HG03521 (cell line): ENCODE measurements around the gene CDH13.

ENCODE experiments used
- ATAC-seq: cut with Tn5 transposase; IDR thresholded peaks from one replicate; pipeline ENCODE4 v1.9.1; 2021; ENCODE audit warnings: mild to moderate bottlenecking, moderate library complexity; ENCODE audit not compliant: unreplicated experiment

Gene CDH13

DNA sequence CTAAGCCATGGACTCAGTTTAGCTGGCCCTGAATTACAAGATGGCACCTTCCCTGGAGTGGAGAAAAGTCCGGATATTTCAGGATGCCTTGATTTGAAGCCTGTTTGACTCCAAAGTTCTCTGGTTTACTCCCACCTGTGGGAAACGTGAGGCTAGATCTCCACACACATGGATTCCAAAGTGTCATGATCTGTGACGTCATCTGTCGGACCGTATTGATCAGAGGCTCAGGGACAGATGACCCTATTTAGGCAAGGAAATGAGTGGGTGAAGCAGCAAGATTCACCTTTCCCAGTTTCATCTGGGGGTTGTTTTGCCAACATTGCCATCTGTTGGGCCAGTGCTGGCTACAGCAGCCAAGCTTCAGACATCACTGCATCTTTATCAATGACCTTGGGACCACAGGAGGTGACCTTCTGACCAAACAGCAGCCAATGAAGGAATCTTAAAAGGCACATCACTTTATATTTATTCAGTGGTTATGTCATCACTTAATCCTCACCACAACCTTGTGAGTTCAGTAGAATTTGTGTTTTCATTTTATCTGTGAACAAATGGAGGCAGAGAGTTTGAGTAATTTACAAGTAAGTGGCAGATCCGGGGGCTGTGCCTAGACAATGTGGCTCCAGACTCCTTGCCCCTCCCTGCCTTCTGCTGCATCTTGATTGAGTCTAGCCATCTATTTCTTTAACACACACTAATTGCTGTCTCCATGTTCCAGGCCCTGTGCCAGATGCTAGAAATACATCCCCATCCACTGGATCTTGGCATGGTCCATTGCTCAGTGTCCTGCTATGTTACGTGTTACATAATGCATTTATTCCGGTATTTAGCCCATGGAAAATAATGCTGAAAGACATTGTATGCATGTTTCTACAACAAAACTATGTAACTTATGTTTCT, 1.5 kb upstream of the CDH13 start:
- ATAC-seq, result no peak

DNA sequence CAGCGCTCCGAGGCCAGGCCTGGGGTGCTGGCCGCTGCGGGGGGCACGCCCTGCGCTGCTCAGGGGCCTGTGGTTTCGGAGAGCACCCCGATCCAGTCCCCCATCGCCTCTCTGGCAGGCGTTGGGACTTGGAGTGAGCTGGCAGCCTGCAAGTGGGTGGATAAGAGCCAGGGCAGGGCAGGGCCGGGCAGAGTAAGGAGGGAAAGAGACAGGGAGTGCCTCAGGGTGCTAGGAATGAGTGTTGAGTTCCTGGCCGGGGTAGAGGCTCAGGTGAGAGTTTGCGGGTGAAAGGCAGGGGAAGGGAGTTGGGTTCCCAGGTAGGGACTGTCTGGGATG, 1.3 kb downstream of the CDH13 start:
- ATAC-seq, result no peak

DNA sequence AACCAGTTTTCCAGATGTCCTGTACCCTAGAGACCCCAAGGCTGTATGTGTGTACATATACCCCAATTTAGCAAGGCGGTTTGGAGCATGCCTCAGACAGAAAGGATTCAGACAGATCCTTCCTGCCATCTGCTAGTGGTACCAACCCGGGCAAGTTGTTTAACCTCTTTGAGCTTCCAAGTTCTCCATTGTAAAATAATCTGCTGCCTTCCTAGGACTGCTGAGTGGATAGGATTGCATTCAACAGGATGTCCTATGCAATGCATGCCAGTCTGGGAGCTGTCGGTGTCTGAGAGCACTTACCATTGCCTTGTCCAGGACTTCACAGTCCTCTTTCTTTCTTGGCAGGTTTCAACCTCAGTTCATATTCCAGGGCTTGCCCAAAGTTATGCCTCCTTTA, 1.9 kb downstream of the CDH13 start:
- no peak for ATAC-seq

DNA sequence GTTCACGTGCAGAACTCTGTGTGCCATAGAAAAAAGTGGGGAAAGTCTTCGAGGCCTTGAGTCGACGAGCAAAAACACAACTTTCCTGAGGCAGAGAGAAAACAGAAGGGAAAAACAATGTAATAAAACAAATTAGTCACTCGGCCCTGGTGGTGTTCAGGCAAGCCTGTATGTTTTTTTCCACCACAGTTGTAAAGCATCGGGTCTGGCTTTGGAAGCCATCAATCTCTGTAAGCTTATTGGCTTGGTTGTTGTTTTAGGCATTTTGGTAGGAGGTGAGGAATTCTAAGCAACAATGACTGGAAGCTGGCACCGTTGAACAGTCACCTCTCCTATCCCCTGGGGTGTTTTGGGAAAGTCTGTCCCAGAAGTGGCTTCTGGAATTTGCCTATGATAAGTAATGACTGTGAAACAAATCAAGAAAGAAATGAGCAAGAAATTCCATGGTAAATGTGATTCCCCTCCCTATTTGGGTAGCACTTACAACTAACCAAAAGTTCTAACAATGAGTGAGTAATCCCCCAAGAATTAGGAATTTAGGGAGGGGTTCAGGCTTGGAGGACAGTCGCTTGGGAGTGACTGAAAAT, 2.8 kb downstream of the CDH13 start:
- no peak for ATAC-seq

DNA sequence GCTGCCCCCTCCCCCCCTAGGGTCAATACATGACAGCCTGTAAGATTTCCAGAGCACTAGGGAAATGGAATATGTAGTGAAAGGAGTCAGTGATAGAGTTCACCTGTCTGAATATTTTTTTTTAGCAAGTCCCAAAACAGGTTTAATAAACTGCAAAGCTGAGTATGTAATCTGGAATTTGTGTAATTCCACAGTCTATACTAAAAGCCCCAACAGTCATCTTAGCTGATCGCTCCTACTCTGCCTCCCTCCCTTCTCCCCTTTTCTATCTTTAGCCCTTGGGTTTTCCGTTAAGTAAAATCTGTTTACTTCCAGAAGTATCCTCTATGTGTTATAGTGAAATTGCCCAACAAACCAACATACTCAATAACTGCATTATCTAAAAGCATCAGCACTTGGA, 3.5 kb downstream of the CDH13 start:
- no peak for ATAC-seq

DNA sequence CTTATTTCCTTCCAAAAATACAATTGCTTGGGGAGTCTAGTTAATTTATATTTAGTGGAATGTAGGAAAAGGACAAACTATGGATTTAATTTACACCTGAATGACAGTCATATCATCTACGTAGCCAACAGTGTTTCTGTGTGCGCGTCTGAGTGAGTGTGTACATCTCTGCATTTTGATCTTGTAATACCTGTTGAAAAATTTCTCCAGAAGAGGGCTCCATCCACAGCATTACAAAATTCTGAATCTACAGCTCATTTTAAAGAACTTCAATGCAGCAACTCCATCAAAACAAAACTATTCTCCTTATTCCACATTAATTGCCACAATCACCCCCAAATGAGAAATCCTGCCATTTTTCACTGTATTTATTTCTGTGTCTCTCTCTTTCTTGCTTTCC, 3.9 kb downstream of the CDH13 start:
- ATAC-seq, result no peak

DNA sequence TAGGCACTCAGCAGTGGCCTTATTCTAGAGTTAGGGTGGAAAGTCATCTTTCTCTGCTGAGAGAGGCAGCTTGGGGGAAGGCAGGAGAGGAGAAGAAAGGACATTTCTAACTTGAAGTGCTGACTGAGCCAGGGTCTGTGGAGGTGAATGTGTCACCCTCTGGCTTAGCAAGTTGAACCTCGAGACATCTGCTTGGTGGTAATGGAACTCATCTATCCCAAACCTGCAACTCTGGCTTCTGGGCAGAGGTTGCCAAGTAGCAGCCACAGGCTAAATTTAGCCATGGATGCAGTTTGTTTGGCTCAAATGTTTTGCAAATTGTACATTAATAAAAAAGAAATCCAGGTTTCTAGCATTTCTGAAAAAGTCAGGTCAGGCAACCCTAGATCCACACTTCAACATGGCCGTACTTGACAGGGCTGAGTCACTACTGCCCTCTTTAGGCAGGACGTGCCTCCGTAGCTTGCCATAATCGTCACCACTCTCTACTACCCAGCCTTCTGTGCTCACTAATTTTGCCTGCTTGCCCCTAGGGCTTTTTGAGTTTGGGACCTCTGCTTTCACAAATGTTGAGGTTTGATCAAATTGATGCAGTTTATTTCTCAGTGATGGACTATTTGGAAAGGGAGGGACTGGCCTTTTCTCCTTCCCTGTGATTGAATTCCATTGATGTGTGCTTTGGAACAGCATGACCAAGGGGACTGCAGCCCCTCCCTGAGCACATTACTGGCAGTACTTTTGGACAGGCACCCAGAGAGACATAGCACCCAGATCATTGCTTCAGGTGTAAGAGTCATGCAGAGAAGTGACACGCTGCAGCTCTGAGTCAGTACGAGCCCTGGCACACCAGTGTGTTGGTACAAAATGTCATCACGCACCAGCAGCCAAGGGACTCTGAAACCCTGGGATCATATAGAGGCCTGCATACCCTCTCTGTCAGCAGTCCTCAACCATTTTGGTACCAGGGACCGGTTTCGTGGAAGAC, 5.2 kb downstream of the CDH13 start:
- ATAC-seq, result no peak

DNA sequence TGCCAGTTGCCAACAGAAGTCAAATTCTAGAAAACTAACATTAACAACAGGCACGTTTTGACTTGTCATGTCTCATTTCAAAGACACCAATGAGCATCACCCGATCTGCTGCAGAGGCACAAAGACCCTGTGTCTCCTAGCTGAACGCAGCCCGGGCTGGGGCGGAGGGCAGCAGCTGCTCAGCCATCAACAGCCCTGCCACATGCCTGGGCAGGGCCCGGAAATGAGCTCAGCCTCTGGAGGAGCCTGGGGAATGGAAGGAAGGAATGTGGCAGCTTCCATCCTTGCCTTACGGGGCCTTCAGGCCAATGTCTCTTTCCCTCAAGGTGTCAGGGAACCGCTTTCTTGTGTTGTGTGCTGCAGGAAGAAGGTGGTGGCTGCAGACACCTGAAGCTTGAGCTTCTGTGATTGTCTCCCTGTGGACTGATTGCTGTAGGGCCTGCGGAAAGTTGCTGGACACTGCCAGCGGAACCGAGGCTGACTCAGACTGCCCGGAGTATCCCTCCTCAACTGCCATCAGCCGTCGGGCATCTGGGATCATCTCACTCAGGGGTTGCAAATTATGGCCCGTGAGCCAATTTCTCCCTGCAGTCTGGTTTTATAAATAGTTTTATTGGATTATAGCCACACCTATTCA, 7.3 kb downstream of the CDH13 start:
- ATAC-seq, result no peak

DNA sequence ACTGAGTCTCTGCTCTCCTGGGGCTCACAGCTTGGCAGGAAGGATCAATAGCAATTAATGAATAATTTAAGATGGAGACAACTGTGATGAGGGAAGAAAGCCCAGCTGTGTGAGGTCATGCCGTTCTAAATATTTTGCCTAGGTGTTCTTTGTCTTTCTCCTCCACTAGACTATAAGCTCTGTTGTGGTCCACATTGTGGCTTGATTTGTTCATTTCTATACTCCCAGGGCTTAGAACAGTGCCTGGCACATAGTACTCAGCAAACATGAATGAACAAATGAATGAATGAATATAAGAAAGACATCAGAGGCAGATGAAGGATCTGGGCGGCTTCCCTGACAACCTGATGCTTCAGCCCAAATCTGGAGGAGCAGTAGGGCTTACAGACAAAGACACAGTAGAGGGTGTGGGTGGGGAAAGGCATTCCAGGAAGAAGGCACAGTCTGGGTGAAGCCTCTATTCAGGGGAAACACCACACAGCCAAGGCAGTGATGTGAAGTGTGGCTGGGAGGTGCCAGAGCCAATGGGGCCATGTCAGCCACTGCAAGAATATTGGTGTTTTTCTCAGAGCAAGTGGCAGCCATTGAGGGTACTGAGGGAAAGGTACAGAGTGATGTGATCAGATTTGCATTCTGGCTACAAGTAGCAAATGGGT, 8.3 kb downstream of the CDH13 start:
- no peak for ATAC-seq

DNA sequence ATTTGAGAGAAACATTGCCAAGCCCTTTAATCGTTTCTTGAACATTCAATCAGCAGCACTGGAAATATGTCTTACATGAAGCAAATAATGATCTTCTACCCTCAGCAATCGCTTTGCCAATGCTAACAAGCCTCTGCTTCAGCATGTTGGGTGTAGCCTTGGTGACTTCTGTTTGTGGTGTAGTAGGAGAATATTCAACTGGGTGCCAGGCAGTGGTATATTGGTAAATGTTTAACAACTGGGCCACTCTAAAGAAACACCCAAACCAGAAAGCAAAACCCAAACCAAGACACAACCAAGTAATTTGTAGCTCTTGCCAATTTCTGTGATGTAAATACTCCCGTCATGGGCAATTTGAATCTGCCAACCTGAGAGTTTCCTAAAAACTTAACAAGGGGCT, 9.7 kb downstream of the CDH13 start:
- no peak for ATAC-seq

DNA sequence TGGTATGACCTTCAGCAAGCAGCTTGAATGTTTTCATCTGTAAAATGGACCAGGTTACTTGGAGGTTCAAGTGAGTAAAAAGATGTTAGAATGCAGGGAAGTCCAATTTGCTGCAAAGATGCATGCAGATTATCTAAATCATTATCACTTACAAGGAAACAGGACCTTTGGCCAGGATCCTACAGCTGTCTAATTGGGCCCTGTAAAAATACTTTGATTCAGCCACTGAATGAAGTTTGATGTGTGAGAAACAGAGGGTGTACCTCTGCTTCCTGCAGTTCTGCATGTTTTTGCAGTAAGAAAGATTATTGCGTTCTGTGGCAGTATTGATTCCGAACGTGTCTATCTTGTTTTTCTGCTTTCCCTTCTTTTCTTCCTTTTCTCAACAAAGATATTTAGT, 10.2 kb downstream of the CDH13 start:
- ATAC-seq, result no peak

DNA sequence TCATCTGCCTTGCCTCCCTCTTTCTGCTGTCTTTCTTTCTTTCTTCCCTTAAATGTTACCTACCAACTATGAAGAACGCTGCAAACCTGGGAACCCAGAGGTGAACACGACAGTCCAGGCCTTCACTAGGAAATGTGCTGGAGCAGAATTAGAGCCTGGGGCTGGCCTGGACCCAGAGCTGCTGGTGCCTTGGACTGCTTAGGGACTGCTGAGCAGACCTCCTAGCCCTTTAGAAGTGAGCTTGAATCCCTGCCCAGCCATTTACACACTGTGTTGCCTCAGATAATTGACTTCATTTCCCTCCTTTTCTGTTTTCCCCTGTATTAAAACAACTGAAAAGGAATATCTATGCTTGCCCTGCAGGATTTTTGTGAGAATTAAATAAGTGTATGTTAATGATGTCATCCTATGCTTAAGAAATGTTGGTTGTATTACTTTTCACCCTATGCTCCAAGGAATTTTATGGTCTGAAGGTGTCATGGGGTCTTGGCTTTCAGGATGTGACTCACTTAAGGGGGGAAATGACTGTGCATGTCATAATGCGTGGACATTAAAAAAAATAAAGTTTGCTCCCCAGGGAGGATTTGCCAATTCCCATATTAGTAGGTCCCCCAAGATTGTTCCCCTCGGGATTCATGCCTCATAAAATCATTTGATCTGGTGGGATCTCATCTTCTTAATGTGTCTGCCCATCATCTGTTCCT, 11.5 kb downstream of the CDH13 start:
- ATAC-seq, result no peak

DNA sequence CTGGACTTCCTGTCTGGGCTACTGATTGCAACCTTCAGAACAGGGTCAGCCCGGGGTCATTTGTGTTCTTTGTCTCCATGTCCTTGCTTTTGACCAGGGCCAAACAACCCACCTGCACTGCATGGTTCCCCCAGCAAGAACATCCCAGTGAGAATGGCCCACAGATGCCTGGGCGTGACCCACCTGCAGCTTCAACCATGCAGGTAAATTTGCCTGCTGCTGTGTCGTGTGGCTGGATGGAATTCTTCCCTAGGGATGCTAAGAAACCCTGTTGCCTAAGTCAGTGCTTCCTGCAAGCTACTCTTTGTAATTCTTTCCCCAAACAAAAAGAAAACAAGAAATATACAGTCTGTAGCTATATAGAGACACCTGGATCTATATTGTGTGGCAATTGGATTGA, 12.5 kb downstream of the CDH13 start:
- no peak for ATAC-seq

DNA sequence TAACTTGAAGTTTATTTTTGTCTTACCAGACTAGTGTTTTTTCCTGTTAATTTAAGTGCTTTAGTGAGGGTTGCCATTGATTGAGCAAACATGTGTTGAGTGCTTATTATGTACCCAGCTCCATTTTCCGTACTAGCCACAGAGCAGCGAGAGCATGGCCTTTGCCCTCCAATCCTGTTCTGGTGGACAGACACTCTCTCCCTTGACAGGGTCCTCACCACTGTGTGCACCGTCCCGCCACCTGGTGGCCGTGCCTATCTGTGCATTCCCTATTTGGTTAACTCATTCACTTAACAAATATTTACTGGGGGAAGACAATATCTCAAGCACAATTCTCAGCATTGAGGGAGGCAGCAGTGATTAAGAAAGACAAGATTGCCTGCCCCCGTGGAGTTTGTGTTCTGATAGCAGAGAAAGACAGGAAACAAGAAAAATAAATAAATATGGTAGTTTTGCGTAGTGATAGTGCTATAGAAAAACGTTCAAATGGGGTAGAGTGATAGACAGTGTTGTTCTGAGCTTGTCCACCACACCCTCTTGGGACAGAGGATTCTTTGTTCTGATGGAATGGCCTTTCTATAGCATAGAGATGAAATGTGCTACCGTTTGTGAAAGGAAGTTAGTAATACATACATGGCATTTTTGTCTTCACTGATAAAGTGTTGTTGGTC, 13.0 kb downstream of the CDH13 start:
- ATAC-seq, result peak; percentile 80

DNA sequence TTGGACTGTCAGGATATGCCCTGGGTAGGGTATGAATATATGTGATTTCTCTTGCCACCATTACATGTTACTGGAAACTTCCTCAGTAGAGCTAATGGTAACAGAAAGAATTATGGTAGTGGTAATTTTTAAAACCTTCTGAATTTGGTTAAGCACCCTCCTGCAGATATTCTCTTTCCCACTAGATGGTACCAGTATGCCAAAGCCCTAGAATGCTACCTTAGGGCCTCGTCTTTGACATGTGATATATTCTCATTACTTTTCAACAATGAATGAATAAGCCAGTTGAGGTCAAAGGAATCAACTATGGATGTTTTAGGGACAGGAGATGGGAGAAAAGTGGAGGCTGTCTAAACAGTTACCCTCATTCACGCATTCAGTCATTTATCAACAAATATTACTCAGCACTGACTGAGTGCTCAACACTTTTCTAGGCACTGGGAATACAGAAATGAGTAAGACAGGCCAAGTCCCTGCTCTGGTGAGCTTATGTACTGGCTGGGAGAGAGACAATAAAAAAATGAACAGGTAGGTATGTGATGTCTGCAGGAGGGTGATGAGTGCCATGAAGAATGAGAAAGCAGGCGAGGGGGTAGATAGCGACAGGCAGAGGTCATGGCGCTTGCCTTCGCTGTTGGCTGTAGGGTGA, 14.7 kb downstream of the CDH13 start:
- no peak for ATAC-seq

DNA sequence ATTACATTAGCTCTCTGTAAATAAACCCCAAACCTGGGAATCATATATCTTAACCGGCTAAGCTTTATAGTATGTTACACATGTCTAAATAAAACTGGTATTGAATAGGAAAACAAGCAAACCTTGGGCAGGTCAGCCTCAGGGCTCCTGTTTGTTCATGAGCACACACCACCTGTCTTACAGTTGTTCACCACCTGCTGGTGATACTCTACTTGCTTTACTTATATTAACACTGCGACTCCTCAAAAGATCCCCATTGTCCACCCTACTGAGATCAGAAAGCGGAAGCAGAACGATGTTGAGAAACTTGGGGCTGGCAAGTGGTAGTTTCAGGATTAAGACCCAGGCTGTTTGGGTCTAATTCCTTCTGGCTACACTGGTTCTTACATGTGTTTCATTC, 16.4 kb downstream of the CDH13 start:
- ATAC-seq, result no peak

DNA sequence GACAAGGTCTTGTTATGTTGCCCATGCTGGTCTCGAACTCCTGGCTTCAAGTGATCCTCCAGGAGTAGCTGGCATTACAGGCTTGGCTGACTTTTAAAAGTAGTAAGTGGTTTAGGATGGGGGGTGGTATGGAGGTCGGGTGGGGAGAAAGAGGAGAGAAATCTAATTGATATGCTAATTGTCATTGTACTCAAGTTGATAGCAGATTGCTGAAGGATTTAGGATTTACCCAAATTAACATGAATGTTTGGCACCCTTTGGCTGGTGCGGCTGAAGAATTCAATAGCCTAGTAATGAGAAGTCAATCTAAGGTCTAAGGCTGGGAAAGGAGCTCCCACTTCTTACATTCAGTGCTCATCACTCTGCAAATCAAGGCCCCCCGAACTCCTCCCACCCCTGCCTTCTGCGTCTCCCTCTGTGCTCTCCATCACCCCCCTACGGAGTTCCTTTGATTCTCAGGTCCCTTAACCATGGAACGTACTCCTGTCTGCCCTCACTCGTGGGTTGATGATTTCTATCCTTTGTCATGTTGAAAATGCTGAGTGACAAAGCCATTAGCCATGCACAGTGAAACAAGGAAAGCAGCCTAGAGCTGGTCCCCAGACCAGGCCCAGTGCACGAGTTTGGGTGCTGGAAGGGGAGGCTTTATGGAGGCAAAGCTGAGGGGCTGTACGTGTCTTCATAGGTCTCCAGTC, 17.3 kb downstream of the CDH13 start:
- ATAC-seq, result no peak

DNA sequence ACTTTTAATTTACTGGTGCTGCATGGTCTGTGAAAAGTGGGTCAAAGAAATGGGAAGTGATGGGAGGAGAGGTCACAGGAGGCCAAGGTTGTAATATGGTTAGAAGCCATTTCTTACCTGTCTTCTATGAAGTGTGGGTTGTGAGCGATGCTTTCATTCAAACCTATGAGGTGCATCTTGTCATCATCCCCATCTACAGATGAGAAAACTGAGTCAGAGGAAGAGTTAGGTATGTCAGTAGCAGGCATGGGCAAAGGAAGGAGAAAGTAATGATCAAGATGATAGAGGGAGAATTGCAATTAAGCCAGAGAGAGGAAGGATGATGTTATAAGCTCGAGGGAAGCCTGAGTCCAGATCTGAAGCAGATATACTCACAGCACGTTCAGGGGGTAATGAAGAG, 19.7 kb downstream of the CDH13 start:
- ATAC-seq, result no peak
